Measurements from ENCODE around the gene ANKRA2.

DNA sequence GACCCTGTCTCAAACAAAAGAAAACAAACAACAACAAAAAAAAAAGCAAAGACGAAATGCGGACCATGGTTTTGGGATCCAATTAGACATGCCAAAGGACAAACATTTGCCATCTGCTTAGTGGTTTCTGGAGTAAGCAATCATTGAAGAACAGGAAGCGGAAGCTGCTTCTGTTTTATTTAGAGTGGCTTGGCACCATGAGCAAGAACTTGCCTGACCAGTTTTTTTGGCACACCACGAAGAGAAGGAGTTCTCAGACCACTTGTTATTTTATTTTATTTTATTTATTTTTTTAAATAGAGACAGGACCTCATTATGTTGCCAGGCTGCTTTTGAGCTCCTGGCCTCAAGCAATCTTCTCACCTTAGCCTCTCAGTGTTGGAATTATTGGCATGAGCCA is 50.2 kb downstream of the ANKRA2 start:
- TF ChIP-seq CTCF (IDR thresholded peaks at IDR 0.05; ENCODE audit: borderline replicate concordance, extremely low read depth, low read length, poor library complexity, severe bottlenecking) (no peak), EZH2 (IDR thresholded peaks at IDR 0.05; ENCODE audit: borderline replicate concordance, low read depth, low read length, severe bottlenecking) (no peak)

Measured in DND-41 (cell line).